Hepatocyte (in vitro differentiated cells): ENCODE data around the gene CRISP2. TPM values are rescaled to one million over a fixed set of nuclear protein-coding genes. Genes with fewer than 3 reads are reported as not detected.

Source experiments
- DNase-seq: peaks from one replicate; pipeline ENCODE4 v3.0.0-alpha.2; 2016; ENCODE audit warnings: low spot score
- H2AFZ ChIP-seq: fragments of 200-600 bp; sonication (generic); 2 replicates; pipeline ENCODE4 v1.6.0; 2016; ENCODE audit warnings: antibody characterized with exemption, mild to moderate bottlenecking
- H3K27ac ChIP-seq: fragments of 200-600 bp; sonication (generic); 2 replicates; pipeline ENCODE4 v1.5.1; 2016; ENCODE audit warnings: mild to moderate bottlenecking
- H3K27me3 ChIP-seq: fragments of 200-600 bp; sonication (generic); 2 replicates; pipeline ENCODE4 v1.6.1; 2016
- H3K36me3 ChIP-seq: fragments of 200-600 bp; sonication (generic); replicated peaks from 2 replicates; pipeline ENCODE4 v1.5.1; 2016; ENCODE audit warnings: low read depth; ENCODE audit not compliant: insufficient read depth
- H3K4me1 ChIP-seq: fragments of 200-600 bp; sonication (generic); 2 replicates; pipeline ENCODE4 v1.5.1; 2016; ENCODE audit warnings: mild to moderate bottlenecking, moderate library complexity; ENCODE audit not compliant: insufficient read depth
- H3K4me2 ChIP-seq: fragments of 200-600 bp; sonication (generic); 2 replicates; pipeline ENCODE4 v1.6.0; 2016
- H3K4me3 ChIP-seq: fragments of 200-600 bp; sonication (generic); 2 replicates; pipeline ENCODE4 v1.5.1; 2016; ENCODE audit warnings: mild to moderate bottlenecking
- H3K79me2 ChIP-seq: fragments of 200-600 bp; sonication (generic); 2 replicates; pipeline ENCODE4 v1.6.0; 2017; ENCODE audit warnings: mild to moderate bottlenecking
- H3K9me2 ChIP-seq: fragments of 200-600 bp; sonication (generic); replicated peaks from 2 replicates; pipeline ENCODE4 v1.6.0; 2017; ENCODE audit warnings: mild to moderate bottlenecking; ENCODE audit not compliant: insufficient read depth
- H3K9me3 ChIP-seq: fragments of 200-600 bp; sonication (generic); 2 replicates; pipeline ENCODE4 v1.5.1; 2016; ENCODE audit warnings: low read depth, mild to moderate bottlenecking
- H4K20me1 ChIP-seq: fragments of 200-600 bp; sonication (generic); 2 replicates; pipeline ENCODE4 v1.6.0; 2016; ENCODE audit warnings: mild to moderate bottlenecking; ENCODE audit not compliant: insufficient read depth, poor library complexity, severe bottlenecking
- CTCF ChIP-seq: fragments of 200-600 bp; sonication (generic); IDR thresholded peaks from 2 replicates; pipeline ENCODE4 v1.5.1; 2016; ENCODE audit warnings: antibody characterized with exemption, mild to moderate bottlenecking; ENCODE audit not compliant: poor library complexity
- EZH2 ChIP-seq: fragments of 200-600 bp; sonication (generic); IDR thresholded peaks from 2 replicates; pipeline ENCODE4 v1.6.1; 2016; ENCODE audit warnings: antibody characterized with exemption, mild to moderate bottlenecking, borderline replicate concordance
- EZH2phosphoT487 ChIP-seq: fragments of 200-600 bp; sonication (generic); IDR thresholded peaks from one replicate; pipeline ENCODE4 v1.6.1; 2018; ENCODE audit warnings: antibody characterized with exemption, mild to moderate bottlenecking, low read depth, moderate library complexity; ENCODE audit not compliant: unreplicated experiment, severe bottlenecking
- WGBS: methylation state at CpG from one replicate; pipeline ENCODE4 v1.1.6; 2016; ENCODE audit warnings: low lambda C conversion rate; ENCODE audit errors: missing lambda C conversion rate; 5-methylcytosine and 5-hydroxymethylcytosine counted together
- polyA plus RNA-seq: library from polyadenylated mRNA; unstranded; fragments of >200 nt; fragmentation: Nextera tagmentation; extraction: Ambion mirVana; gene quantifications from 2 replicates; pipeline ENCODE4 v1.2.1, GENCODE V29; 2016
- total RNA-seq: library from RNA; depleted of rRNA; stranded (reverse); fragments of >200 nt; gene quantifications from 2 replicates; pipeline ENCODE4 v1.2.3, GENCODE V29; 2014

Gene CRISP2
- total and polyA plus RNA-seq, 2 experiments from 2014 or later, result 0.21 to 0.57 TPM

GRCh38 chr6:49646942-49647341 lies 66.4 kb downstream of the CRISP2 start:
- Histone ChIP-seq H3K27ac (no peak overlapping the region), H3K4me1 (no peaks in the 10 kb centered on the region), H3K4me2 (no peak overlapping the region), H3K9me2 (no peaks in the 10 kb centered on the region), H3K27me3 (no peaks in the 10 kb centered on the region), H2AFZ (no peak overlapping the region), H4K20me1 (no peaks in the 10 kb centered on the region), H3K36me3 (no peaks in the 10 kb centered on the region), H3K79me2 (no peaks in the 10 kb centered on the region), H3K4me3 (no peak overlapping the region), H3K9me3 (no peaks in the 10 kb centered on the region)
- TF ChIP-seq EZH2phosphoT487 (no peak), CTCF (no peak), EZH2 (no peak)
- no peak for DNase-seq
- WGBS, result 85% methylated on average over 4 of the region's 4 CpGs

- Histone ChIP-seq H3K79me2 (no peaks in the 10 kb centered on the region), H3K9me3 (no peaks in the 10 kb centered on the region), H3K36me3 (no peaks in the 10 kb centered on the region), H3K27ac (no peak overlapping the region), H3K27me3 (no peaks in the 10 kb centered on the region), H4K20me1 (no peaks in the 10 kb centered on the region), H3K4me1 (no peaks in the 10 kb centered on the region), H3K4me2 (no peak overlapping the region), H2AFZ (no peak overlapping the region), H3K9me2 (no peaks in the 10 kb centered on the region), H3K4me3 (no peak overlapping the region)
- no peak for DNase-seq
- 95% methylated on average over 3 of the region's 3 CpGs for WGBS
- TF ChIP-seq CTCF (no peak), EZH2phosphoT487 (no peak), EZH2 (no peak)
These were observed 67.1 kb downstream of the CRISP2 start for GRCh38 chr6:49646130-49646824.

- DNase-seq, result no peak
- no peaks in the 10 kb centered on the region for H3K79me2 ChIP-seq
- H3K9me3 ChIP-seq, result no peaks in the 10 kb centered on the region
- H3K4me3 ChIP-seq, result no peak overlapping the region
- 94% methylated on average over 3 of the region's 3 CpGs for WGBS
- H3K4me1 ChIP-seq, result no peaks in the 10 kb centered on the region
- no peak overlapping the region for H3K4me2 ChIP-seq
- no peak overlapping the region for H2AFZ ChIP-seq
- no peaks in the 10 kb centered on the region for H3K36me3 ChIP-seq
- TF ChIP-seq EZH2 (no peak), EZH2phosphoT487 (no peak), CTCF (no peak)
- H4K20me1 ChIP-seq, result no peaks in the 10 kb centered on the region
- H3K9me2 ChIP-seq, result no peaks in the 10 kb centered on the region
- H3K27me3 ChIP-seq, result no peaks in the 10 kb centered on the region
- H3K27ac ChIP-seq, result no peak overlapping the region
These were observed 68.2 kb downstream of the CRISP2 start for GRCh38 chr6:49645139-49645538.

Other genes with a start within 250 kb of the CRISP2 start
- 0.64 TPM in 1 of 2 replicates, not detected in the other for gene GLYATL3, start 213.6 kb downstream of the CRISP2 start, total RNA-seq
- not detected in 2 replicates for gene GLYATL3, start 213.6 kb downstream of the CRISP2 start, polyA plus RNA-seq
- gene C6orf141, start 162.9 kb downstream of the CRISP2 start, total RNA-seq, result 1.7 and 2.9 TPM in 2 replicates
- gene C6orf141, start 162.9 kb downstream of the CRISP2 start, polyA plus RNA-seq, result 4.2 and 4.5 TPM in 2 replicates
- not detected in 2 replicates for gene RHAG, start 76.7 kb downstream of the CRISP2 start, total RNA-seq
- not detected in 2 replicates for gene RHAG, start 76.7 kb downstream of the CRISP2 start, polyA plus RNA-seq
- not detected in 2 replicates for gene CRISP3, start 30.8 kb upstream of the CRISP2 start, total RNA-seq
- gene CRISP3, start 30.8 kb upstream of the CRISP2 start, polyA plus RNA-seq, result not detected in 2 replicates
- gene PGK2, start 73.7 kb upstream of the CRISP2 start, total RNA-seq, result not detected in 2 replicates
- gene PGK2, start 73.7 kb upstream of the CRISP2 start, polyA plus RNA-seq, result not detected in 2 replicates
- not detected in 2 replicates for gene CRISP1, start 153.0 kb upstream of the CRISP2 start, total RNA-seq
- gene CRISP1, start 153.0 kb upstream of the CRISP2 start, polyA plus RNA-seq, result not detected in 2 replicates